ENCODE data around the gene TMPRSS13.

TMPRSS13 gene

DNA sequence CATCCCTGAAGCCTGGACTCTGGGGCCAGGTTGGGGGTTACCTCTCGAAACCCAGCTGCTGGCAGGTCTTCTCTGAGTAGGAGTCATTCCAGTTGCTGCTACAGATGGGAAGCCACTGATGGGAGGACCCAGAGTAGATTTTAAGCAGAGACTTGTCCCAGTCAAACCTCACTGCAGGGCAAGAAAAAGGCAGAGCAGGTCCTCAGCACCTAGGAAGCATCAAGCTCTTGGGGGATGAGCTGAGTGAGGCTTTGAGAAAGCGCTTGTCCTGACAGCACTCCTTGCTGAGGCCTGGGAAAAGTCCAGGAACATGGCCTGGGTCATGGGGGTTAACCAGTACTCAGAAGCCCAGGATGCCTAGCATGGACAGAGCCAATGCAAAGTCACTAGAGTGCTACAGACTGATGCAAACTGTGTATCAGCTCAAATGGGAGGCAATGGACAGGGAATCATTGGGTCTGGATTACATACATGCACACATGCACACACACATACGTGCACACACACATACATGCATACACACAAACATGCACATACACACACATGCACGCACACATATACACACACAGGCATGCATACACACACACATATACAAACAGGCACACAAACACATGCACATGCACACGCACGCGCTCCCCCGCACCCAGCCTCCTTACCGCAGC lies 15.3 kb downstream of the TMPRSS13 start:
- DNase-seq (ENCODE audit: low read depth): no peak

GRCh38 chr11:117912497-117912896 lies 16.7 kb downstream of the TMPRSS13 start:
- DNase-seq (ENCODE audit: low read depth): no peak

DNA sequence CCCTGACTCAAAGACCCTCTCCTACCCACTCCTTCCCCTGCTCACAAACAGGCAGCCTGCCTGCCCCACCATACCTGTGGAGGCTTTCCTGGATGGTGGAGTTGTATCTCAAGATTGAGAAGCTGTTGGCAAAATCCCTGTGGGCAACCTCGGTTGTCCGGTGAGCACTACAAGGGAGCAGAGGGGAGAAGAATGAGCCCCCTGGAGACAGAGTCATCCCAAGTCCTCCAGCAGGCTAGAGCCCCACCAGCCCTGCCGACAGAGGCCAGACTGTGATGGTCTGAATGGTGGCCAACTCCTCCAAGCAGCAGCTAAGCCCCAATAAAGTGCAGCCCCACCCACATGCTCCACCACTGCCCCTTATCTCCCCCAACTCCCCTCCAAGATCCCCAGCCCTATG lies 17.5 kb downstream of the TMPRSS13 start:
- no peak for DNase-seq (ENCODE audit: low read depth)

DNA sequence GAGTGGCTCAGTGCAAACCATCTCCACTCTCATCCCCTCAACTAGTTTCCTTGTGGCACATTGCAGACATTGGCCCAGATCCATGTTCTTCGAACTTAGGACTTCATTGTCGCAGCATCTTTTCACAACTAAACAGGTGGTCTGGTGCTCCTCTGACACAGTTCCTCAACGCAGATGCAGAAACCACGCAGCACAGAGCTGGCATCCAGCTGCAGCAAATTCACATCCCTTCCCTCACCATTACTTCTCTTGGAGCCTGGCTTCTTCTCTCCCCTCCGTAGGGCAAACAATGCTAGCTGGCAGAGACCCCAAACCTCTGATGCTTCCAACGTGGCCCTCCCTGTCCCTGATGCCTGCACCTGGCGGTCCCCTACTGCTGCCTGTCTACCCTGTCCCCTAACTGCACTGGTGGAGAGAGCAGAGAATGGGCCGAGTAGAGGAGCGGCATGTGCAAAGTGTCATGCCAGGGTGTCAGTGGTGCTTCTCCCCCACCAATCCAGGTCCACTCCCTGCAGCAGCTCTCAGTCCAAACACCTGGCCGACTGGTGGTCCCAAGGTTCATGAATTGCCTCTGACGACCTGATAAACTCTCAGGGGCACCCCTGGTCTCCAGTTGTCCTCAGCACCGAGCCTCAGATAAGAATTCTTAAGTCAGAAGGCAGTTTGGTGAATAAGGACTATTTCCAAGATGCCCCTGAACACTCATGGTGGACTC lies 18.1 kb downstream of the TMPRSS13 start:
- DNase-seq (ENCODE audit: low read depth): no peak

GRCh38 chr11:117910525-117910924 lies 18.7 kb downstream of the TMPRSS13 start:
- no peak for DNase-seq (ENCODE audit: low read depth)

DNA sequence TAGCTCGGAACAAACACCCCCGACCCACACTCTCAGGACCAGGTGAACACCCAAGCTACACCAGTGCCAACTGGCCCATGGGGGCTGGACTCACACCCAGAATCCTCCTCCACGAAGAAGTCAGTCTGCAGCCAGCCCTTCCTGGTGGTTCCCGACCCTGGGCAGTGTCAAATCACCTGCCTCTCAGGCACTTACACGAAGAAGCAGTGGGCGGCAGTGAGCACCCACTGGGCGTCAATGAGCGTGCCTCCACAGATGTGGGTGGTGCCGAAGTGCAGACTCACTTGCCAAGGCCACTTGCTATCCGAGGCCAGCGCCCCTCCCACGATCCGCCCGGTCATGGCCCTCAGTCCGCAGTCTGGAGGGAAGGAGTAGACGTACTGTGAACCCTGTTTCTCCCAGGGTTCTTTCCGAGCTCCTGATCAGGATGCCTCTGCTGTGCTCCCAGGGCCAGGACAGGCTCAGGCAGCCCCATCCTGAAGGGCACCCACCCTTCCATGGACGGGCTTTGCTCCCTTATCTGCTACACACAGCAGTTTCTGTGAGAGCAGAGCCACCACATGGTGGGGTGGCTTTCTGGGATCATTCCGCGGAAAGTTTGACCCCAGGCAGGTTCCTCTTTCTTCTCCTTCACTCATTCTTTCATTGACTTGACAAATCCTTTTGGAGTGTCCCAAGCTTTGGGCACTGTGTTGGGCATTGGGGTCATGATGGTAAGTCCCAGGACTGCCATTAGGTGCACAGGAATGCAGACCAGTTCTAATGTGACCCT lies 19.4 kb downstream of the TMPRSS13 start:
- DNase-seq (ENCODE audit: low read depth): no peak

DNA sequence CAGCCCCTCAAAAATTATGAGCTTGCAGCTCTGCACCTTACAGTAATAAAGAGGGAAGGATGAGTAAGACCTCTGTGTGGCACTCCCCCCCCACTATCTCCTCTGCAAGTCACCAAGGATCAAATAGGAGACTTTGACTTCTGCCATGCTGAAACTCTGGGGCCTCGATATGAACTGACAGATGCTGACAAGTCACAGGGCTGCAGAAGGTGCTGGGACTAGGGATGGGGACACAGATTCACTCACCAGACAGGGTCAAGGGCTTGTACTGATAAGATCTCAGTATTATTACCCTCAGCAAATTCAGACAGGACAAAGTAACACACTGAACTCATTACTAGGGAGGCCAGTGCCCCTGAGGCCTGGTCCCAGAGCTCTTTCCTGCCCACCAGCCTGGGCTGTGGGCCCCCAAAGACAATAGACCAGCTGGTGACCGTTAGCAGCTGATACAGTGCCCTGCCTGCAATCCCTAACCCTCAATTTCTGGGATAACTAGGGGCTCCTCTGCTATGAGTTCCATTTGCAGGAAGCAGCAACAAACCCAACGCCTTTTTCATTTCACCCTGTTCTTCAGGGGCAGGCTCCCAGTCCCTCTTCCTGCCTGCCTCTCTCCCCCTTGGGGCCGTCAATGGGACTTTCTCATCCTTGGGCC lies 20.1 kb downstream of the TMPRSS13 start:
- DNase-seq (ENCODE audit: low read depth): no peak

DNA sequence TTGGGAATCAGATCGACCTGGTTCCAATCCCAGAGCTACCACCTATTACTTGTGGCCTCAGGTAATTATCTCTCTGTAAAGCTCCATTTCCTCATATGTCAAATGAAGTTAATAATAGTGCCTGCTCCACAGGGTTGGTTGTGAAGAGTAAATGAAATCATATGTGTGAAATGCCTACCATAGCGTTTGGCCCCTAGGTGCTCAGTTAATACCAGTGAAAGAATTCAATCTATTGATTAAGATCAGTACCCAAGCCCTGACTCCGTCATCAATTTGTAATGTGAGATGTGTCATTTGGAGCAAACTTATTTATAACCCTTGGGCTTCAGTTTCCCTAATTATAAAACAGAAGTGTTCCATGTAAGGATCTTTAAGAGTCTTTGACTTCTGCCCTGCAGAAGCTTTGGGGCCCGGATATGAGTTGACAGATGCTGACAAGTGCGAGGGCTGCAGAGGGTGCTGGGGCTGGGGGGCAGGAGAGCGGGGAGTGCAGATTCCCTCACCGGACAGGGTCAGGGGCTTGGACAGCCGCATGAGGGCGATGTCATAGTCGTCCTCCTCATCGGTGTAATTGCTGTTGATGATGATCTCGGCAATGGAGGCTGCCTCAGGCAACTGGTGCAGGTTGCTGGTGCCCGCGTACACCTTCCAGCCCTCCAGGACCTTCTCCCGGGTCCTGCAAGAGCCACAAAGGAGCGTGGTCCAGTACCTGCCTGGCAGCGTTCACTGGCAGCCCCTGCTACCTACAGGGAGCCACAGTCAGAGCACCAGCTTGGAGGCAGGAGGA lies 20.9 kb downstream of the TMPRSS13 start:
- DNase-seq (ENCODE audit: low read depth): no peak

- peak; percentile 56 for DNase-seq (ENCODE audit: low read depth)
Measured at GRCh38 chr11:117907276-117908108, 21.7 kb downstream of the TMPRSS13 start.

GRCh38 chr11:117906710-117907109 lies 22.5 kb downstream of the TMPRSS13 start:
- DNase-seq (ENCODE audit: low read depth): no peak

GRCh38 chr11:117906126-117906525 lies 23.1 kb downstream of the TMPRSS13 start:
- no peak for DNase-seq (ENCODE audit: low read depth)

GRCh38 chr11:117905524-117905923 lies 23.7 kb downstream of the TMPRSS13 start:
- no peak for DNase-seq (ENCODE audit: low read depth)

DNA sequence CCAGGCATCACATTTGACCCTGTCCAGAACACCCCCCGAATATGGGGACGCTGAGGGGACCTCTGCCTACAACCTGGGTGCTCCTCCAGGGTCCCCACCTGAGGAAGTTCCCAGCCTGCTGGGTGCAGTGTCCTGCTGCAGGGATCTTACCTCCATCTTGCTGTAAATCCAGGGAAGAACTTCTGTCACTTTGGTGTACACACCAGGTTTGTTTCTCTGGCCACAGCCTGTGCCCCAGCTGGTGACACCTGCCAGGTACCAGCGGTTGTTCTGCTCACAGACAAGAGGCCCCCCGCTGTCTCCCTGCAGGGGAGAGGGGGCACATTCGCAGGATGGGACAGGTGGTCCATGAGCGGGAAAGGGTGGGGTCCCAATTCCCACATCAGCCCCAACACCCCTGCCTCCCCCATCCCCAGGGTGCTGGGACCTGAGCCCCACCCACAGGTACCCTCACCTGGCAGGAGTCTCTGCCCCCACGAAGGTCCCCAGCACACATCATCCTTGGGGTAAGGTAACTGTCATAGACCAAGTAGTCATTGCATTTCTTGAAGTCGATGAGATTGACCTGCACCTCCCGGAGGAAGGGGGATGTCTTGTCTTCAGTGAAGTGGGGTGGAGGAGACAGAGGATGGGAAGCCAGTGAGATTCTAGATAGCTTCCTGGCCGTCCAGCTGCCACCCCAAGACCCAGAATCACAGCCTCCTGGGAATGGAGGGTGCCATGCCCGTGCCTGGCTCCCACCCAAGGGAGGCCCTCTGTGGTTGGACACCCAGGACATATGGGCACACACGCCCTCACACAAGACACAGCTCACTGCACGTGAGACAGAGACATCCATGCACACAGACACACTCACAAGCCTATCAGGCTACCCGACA lies 25.5 kb downstream of the TMPRSS13 start:
- no peak for DNase-seq (ENCODE audit: low read depth)

DNA sequence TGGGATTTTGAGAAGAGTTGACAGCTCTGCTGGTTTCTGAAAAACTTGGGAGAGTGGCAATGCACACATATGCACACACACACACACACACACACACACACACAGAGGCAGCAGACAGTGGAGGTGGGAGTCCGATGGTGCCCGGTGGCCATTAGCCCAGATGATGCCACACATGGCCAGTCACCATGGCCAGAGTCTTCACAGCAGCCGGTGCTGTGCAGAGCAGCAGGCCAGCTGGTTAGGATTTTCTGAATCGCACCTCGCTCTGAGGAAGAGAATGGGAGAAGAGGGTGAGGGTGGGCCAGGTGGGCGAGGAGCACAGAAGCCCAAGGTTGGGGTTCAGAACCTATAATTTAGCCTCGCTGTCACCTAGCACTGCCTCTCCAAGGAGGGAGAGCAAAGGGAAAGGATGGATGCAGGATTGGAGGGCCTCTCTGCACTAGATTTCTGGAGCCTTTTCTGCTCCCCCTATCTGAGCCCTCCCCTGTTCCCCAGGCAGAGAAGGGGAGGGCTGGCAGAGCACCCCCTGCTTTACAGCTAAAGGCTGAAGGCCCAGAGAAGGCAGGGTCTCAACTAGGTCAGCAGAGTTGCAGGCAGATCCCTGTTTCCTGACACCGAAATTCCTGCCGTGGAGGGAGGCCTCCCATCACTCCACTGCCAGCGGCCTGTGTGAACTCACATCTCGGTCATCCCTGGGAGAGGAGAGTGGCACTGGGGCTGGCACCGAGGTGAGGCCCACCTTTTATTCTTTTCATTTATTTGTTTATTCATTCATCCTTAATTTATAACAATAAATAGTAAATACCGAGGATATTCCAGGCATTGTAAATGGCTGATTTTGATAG lies 27.0 kb downstream of the TMPRSS13 start:
- no peak for DNase-seq (ENCODE audit: low read depth)

GRCh38 chr11:117901601-117902000 lies 27.6 kb downstream of the TMPRSS13 start:
- DNase-seq (ENCODE audit: low read depth): no peak

DNA sequence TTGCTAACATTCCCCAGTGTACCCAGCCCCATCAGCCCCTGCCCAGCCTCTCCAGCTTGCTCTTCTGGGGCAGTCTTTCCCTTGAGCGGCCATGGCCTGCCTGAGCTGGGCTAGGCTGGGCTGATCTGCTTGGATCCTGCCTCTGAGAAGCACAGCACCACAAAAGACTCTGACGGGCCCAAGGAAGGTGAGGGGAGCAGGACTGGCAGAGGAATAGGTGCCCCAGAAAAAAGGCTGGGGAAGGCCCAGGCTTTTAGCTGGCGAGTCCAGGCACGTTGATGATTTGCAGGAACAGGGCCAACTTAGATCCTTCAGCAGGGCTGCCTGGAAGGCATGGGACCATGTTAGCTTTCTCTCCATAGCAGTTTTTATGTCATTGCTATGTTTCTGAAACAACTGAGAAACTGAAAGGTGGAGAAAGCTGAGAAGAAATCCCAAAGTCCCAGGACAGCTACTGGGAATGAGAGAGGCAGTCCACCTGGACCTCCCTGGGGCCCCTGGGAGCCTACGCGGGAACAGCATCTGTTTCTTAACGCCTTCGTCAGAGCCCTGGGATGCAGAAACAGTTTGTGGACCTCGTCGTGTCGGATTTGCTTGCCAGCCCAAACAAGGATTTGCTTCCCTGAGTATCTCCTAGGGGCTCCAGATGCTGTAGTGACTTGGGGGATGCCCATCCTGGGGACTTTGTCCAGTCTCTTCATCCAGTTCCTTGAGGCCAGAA lies 28.3 kb downstream of the TMPRSS13 start:
- no peak for DNase-seq (ENCODE audit: low read depth)

DNA sequence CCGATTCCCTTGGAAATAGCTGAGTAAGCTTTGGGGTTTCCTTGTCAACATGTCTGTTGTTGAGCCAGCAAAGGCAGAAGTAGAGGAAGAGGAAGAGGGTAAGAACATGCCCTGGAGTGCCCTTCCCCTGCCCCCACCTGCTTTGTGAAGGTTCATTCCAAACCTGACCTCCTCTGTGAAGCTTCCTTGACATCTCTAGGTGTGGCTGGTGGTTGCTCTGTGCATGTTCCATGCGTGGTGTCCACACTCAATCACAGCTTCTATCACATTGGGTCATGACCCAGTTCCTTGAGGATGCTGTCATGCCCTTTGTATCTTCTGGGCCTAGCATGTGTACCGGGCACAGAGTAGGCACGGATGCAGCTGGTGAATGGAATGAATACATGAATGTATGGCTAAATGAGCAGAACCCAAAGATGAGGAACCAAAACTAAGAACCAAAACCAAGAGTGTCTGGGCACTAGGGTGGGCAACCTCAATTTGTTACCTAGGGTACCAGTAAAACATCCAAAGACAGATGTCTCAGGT lies 29.0 kb downstream of the TMPRSS13 start:
- no peak for DNase-seq (ENCODE audit: low read depth)

GRCh38 chr11:117898059-117898458 lies 31.1 kb downstream of the TMPRSS13 start:
- no peak for DNase-seq (ENCODE audit: low read depth)

Data from stimulated activated CD8-positive, alpha-beta memory T cell treated with anti-CD3 and anti-CD28 coated beads, Interleukin-12 subunit alpha, Interleukin-12 subunit beta, amount 100 ng/mL, for 4 hours (primary cell).